HL-60 (cell line): ENCODE data around the gene ELOVL6.
A peak's percentile ranks its signal among the peaks of the same experiment; 100 is the strongest.

Experiments
- CTCF ChIP-seq: IDR thresholded peaks from one replicate; pipeline ENCODE4 v1.5.1; 2011; ENCODE audit warnings: low read length, control low read depth, inconsistent platforms; ENCODE audit not compliant: insufficient read depth
- GABPA ChIP-seq: IDR thresholded peaks from 2 replicates; pipeline ENCODE4 v1.6.1; 2012; ENCODE audit warnings: low read depth
- POLR2AphosphoS5 ChIP-seq: IDR thresholded peaks from 2 replicates; pipeline ENCODE4 v1.6.1; 2012; ENCODE audit warnings: low read depth
- REST ChIP-seq: IDR thresholded peaks from 2 replicates; pipeline ENCODE4 v1.6.1; 2012; ENCODE audit warnings: low read depth; ENCODE audit not compliant: insufficient replicate concordance
- SPI1 ChIP-seq: IDR thresholded peaks from 2 replicates; pipeline ENCODE4 v1.6.1; 2012; ENCODE audit warnings: low read depth, mild to moderate bottlenecking, borderline replicate concordance

- TF ChIP-seq CTCF (peak; percentile 61), REST (no peak), POLR2AphosphoS5 (no peak), SPI1 (no peak), GABPA (no peak)
Observed at GRCh38 chr4:110005461-110006056, 192.9 kb downstream of the ELOVL6 start.
